HepG2 (cell line): ENCODE data around the gene LAPTM4A. TPM values are rescaled to one million over a fixed set of nuclear protein-coding genes. Genes with fewer than 3 reads are reported as not detected.

Experiments
- ERF ChIP-seq: IDR thresholded peaks from 2 replicates; pipeline ENCODE4 v1.6.1; 2018; ENCODE audit warnings: missing biosample characterization, missing genetic modification reagents
- ETV5 ChIP-seq: IDR thresholded peaks from 2 replicates; pipeline ENCODE4 v1.6.1; 2018; ENCODE audit warnings: missing biosample characterization, missing genetic modification reagents, inconsistent platforms, borderline replicate concordance
- MIXL1 ChIP-seq: IDR thresholded peaks from 2 replicates; pipeline ENCODE4 v1.6.1; 2016
- NR2F6 ChIP-seq, 2 experiments: IDR thresholded peaks; 2 replicates each; pipeline ENCODE4 v1.6.1; 2016; ENCODE audit warnings: antibody characterized with exemption in 1 of 2, mild to moderate bottlenecking in 1 of 2
- ZNF263 ChIP-seq: sonication (generic); formaldehyde crosslinking; IDR thresholded peaks from 2 replicates; pipeline ENCODE4 v1.4.0; 2020; ENCODE audit warnings: missing genetic modification reagents
- ZNF317 ChIP-seq: sonication (generic); formaldehyde crosslinking; IDR thresholded peaks from 2 replicates; pipeline ENCODE4 v1.5.0; 2020; ENCODE audit warnings: mild to moderate bottlenecking, missing genetic modification reagents
- ZNF777 ChIP-seq: sonication (generic); formaldehyde crosslinking; IDR thresholded peaks from 2 replicates; pipeline ENCODE4 v1.4.0; 2020; ENCODE audit warnings: missing genetic modification reagents
- polyA plus RNA-seq, 8 experiments: library from polyadenylated mRNA; depleted of rRNA in 3 of 8; stranded (reverse) in 7 of 8; unstranded in 1 of 8; fragments of >200 nt; fragmentation: Illumina TruSeq in 4 of 8; extraction: Trizol in 4 of 8; gene quantifications; 2 replicates each; pipeline versions ENCODE4 v1.2.1 to v1.2.3, GENCODE V29; 2011 to 2016; ENCODE audit warnings: low read depth in 4 of 8, missing spikeins in 1 of 8, mixed read lengths in 1 of 8; ENCODE audit not compliant: insufficient read depth in 1 of 8
- total RNA-seq, 5 experiments: library from RNA; depleted of rRNA; stranded (reverse); fragments of >200 nt; fragmentation: Illumina TruSeq; extraction: Trizol; gene quantifications; 2 replicates each; pipeline ENCODE4 v1.2.3, GENCODE V29; 2016; ENCODE audit warnings: low read depth in 1 of 5
- TF ChIP-seq, protein P1 (sequence below): sonication (generic); formaldehyde crosslinking; IDR thresholded peaks from 2 replicates; pipeline ENCODE4 v1.5.1; 2020; ENCODE audit warnings: mild to moderate bottlenecking, missing genetic modification reagents, borderline replicate concordance
- TF ChIP-seq, protein P2 (sequence below): sonication (generic); formaldehyde crosslinking; IDR thresholded peaks from 2 replicates; pipeline ENCODE4 v1.4.0; 2020; ENCODE audit warnings: mild to moderate bottlenecking, missing genetic modification reagents, borderline replicate concordance
- TF ChIP-seq, protein P3 (sequence below): sonication (generic); formaldehyde crosslinking; IDR thresholded peaks from 2 replicates; pipeline ENCODE4 v1.8.0; 2022; ENCODE audit warnings: missing genetic modification reagents, mild to moderate bottlenecking, borderline replicate concordance
- TF ChIP-seq, protein P4 (sequence below): sonication (generic); formaldehyde crosslinking; conservative IDR thresholded peaks from 2 replicates; pipeline ENCODE4 v1.4.0; 2020; ENCODE audit warnings: mild to moderate bottlenecking, missing genetic modification reagents, moderate library complexity

LAPTM4A gene
- total and polyA plus RNA-seq, 2 of the 13 experiments (the other 11 are each of a cell fraction or from before 2014, with no cell fraction given): 116 to 558 TPM

DNA sequence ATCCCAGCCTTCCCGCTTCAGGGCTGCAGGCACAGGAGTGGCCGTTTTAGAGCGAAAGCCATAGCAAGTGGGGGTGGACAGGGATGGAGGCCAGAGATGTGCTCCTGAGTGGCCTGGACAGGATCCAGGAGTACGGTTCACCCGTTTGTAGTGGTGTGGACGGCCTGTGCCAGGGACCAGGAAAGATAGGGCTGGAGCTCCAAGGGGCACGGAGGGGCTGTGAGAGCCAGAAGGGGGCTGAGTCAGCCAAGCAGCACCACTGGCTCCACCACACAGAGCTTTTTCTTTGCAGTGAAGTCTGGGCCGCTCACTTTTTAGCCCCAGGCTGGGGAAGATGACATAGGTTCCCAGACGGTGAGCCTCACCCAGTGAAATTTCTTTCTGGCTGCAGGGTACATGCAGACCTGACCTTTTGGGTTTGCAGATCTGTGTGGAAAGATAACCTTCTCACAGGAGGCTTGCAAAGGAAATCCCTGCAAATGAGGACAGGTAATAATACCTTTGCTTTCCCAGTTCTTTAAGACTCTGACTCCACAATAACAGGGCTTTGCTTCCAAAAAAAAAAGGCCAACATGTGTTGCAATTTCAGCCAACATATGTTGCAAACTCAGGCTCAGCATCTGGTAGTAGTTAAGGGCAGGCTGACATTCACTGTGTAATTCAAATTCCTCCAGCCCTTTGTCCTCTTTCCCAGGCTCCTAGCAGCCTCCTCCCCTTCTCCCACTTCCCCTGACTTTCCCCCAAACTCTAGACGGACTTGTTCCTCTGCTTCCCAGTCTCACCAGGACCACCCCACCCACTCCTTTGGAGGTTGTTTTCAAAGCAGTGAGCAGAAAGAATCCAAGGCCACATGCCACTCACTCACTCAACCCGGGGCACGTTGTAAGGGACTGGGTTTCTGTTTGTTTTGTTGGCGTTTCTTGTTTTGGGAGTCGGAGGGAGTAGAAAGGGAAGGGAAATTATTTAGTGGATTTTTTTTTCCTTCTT lies 20.3 kb upstream of the LAPTM4A start (continued):
- TF ChIP-seq, protein P1, sequence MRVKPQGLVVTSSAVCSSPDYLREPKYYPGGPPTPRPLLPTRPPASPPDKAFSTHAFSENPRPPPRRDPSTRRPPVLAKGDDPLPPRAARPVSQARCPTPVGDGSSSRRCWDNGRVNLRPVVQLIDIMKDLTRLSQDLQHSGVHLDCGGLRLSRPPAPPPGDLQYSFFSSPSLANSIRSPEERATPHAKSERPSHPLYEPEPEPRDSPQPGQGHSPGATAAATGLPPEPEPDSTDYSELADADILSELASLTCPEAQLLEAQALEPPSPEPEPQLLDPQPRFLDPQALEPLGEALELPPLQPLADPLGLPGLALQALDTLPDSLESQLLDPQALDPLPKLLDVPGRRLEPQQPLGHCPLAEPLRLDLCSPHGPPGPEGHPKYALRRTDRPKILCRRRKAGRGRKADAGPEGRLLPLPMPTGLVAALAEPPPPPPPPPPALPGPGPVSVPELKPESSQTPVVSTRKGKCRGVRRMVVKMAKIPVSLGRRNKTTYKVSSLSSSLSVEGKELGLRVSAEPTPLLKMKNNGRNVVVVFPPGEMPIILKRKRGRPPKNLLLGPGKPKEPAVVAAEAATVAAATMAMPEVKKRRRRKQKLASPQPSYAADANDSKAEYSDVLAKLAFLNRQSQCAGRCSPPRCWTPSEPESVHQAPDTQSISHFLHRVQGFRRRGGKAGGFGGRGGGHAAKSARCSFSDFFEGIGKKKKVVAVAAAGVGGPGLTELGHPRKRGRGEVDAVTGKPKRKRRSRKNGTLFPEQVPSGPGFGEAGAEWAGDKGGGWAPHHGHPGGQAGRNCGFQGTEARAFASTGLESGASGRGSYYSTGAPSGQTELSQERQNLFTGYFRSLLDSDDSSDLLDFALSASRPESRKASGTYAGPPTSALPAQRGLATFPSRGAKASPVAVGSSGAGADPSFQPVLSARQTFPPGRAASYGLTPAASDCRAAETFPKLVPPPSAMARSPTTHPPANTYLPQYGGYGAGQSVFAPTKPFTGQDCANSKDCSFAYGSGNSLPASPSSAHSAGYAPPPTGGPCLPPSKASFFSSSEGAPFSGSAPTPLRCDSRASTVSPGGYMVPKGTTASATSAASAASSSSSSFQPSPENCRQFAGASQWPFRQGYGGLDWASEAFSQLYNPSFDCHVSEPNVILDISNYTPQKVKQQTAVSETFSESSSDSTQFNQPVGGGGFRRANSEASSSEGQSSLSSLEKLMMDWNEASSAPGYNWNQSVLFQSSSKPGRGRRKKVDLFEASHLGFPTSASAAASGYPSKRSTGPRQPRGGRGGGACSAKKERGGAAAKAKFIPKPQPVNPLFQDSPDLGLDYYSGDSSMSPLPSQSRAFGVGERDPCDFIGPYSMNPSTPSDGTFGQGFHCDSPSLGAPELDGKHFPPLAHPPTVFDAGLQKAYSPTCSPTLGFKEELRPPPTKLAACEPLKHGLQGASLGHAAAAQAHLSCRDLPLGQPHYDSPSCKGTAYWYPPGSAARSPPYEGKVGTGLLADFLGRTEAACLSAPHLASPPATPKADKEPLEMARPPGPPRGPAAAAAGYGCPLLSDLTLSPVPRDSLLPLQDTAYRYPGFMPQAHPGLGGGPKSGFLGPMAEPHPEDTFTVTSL: 0 out of 2 replicates have a peak, but pooled peaks have one; percentile 20
- TF ChIP-seq ERF (CRISPR knock-in tag) (peak; percentile 66; the same call in 1 of the 2 replicates), ZNF777 (CRISPR knock-in tag) (peak; percentile 45; the same call in 1 of the 2 replicates), ETV5 (CRISPR knock-in tag) (peak; percentile 22; the same call in 1 of the 2 replicates), MIXL1 (CRISPR knock-in tag) (0 out of 2 replicates have a peak, but pooled peaks have one; percentile 31), ZNF317 (CRISPR knock-in tag) (0 out of 2 replicates have a peak, but pooled peaks have one; percentile 21), NR2F6 (IDR thresholded peaks at IDR 0.05) (peak; percentile 27), NR2F6 (CRISPR knock-in tag; IDR thresholded peaks at IDR 0.05) (peak; percentile 24; the same call in 1 of the 2 replicates), ZNF263 (CRISPR knock-in tag) (no peak; the same call in 1 of the 2 replicates)
- TF ChIP-seq, protein P2, sequence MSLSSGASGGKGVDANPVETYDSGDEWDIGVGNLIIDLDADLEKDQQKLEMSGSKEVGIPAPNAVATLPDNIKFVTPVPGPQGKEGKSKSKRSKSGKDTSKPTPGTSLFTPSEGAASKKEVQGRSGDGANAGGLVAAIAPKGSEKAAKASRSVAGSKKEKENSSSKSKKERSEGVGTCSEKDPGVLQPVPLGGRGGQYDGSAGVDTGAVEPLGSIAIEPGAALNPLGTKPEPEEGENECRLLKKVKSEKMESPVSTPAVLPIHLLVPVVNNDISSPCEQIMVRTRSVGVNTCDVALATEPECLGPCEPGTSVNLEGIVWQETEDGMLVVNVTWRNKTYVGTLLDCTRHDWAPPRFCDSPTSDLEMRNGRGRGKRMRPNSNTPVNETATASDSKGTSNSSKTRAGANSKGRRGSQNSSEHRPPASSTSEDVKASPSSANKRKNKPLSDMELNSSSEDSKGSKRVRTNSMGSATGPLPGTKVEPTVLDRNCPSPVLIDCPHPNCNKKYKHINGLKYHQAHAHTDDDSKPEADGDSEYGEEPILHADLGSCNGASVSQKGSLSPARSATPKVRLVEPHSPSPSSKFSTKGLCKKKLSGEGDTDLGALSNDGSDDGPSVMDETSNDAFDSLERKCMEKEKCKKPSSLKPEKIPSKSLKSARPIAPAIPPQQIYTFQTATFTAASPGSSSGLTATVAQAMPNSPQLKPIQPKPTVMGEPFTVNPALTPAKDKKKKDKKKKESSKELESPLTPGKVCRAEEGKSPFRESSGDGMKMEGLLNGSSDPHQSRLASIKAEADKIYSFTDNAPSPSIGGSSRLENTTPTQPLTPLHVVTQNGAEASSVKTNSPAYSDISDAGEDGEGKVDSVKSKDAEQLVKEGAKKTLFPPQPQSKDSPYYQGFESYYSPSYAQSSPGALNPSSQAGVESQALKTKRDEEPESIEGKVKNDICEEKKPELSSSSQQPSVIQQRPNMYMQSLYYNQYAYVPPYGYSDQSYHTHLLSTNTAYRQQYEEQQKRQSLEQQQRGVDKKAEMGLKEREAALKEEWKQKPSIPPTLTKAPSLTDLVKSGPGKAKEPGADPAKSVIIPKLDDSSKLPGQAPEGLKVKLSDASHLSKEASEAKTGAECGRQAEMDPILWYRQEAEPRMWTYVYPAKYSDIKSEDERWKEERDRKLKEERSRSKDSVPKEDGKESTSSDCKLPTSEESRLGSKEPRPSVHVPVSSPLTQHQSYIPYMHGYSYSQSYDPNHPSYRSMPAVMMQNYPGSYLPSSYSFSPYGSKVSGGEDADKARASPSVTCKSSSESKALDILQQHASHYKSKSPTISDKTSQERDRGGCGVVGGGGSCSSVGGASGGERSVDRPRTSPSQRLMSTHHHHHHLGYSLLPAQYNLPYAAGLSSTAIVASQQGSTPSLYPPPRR (CRISPR knock-in tag): 0 out of 2 replicates have a peak, but pooled peaks have one; percentile 34
- TF ChIP-seq, protein P3, sequence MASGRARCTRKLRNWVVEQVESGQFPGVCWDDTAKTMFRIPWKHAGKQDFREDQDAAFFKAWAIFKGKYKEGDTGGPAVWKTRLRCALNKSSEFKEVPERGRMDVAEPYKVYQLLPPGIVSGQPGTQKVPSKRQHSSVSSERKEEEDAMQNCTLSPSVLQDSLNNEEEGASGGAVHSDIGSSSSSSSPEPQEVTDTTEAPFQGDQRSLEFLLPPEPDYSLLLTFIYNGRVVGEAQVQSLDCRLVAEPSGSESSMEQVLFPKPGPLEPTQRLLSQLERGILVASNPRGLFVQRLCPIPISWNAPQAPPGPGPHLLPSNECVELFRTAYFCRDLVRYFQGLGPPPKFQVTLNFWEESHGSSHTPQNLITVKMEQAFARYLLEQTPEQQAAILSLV (CRISPR knock-in tag): 0 out of 2 replicates have a peak, but pooled peaks have one; percentile 65
- TF ChIP-seq, protein P4, sequence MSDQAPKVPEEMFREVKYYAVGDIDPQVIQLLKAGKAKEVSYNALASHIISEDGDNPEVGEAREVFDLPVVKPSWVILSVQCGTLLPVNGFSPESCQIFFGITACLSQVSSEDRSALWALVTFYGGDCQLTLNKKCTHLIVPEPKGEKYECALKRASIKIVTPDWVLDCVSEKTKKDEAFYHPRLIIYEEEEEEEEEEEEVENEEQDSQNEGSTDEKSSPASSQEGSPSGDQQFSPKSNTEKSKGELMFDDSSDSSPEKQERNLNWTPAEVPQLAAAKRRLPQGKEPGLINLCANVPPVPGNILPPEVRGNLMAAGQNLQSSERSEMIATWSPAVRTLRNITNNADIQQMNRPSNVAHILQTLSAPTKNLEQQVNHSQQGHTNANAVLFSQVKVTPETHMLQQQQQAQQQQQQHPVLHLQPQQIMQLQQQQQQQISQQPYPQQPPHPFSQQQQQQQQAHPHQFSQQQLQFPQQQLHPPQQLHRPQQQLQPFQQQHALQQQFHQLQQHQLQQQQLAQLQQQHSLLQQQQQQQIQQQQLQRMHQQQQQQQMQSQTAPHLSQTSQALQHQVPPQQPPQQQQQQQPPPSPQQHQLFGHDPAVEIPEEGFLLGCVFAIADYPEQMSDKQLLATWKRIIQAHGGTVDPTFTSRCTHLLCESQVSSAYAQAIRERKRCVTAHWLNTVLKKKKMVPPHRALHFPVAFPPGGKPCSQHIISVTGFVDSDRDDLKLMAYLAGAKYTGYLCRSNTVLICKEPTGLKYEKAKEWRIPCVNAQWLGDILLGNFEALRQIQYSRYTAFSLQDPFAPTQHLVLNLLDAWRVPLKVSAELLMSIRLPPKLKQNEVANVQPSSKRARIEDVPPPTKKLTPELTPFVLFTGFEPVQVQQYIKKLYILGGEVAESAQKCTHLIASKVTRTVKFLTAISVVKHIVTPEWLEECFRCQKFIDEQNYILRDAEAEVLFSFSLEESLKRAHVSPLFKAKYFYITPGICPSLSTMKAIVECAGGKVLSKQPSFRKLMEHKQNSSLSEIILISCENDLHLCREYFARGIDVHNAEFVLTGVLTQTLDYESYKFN (CRISPR knock-in tag): peak; percentile 79
